HG03135 (cell line): Measurements from ENCODE around the gene PRDM8.
"Not testable (repeated sequence)": the region's sequence is repeated elsewhere in the genome, so short reads cannot be mapped to it uniquely, and the experiment has no call there.

Experiments
- ATAC-seq: cut with Tn5 transposase; IDR thresholded peaks from one replicate; pipeline ENCODE4 v1.9.1; 2021; ENCODE audit warnings: mild to moderate bottlenecking, moderate library complexity; ENCODE audit not compliant: unreplicated experiment

The PRDM8 gene

DNA sequence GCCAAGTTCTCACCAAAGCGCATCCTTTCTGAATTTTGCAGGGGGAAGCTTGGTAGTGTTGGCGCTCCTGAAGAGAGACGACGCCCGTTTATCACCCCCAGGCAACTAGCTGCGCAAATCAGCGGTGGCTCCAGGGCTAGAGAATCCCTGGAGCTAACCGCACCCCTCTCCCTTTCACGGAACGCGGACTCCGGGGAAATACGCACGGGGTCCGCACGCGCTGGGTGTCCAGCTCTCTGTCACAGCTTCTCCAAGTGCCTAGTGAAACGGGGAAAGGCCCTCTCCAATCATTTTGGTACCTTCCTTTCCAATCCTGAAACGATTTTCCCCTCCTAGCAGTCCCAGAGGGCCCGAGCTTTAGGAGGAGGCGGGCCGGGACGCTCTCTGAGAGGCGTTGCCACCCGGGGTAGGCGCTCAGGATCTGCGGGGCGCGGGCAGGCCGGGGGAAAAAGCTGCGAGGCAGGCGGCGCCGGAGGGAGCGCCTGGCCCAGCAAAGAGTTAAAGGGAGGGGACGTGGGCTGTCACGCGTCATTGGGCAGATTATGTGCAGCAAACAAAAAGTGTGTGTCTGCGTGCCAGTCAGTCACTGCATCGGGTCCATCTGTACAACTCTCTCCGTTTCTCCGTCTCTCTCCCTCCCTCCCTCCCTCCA is at the start of gene PRDM8:
PRDM8 (plus strand) TSS at position 582 of the 652 bp plus-strand sequence. CDS start 2,578 bp downstream, outside the sequence.
- ATAC-seq = no peak

- ATAC-seq = no peak
Observed at GRCh38 chr4:80150387-80151180, 46.7 kb upstream of the PRDM8 start.

- no peak for ATAC-seq
Observed at GRCh38 chr4:80151981-80152380, 45.3 kb upstream of the PRDM8 start.

- no peak for ATAC-seq
Observed at GRCh38 chr4:80153874-80154544, 43.3 kb upstream of the PRDM8 start.

- ATAC-seq = no peak
Observed at GRCh38 chr4:80154545-80154933, 42.8 kb upstream of the PRDM8 start.

DNA sequence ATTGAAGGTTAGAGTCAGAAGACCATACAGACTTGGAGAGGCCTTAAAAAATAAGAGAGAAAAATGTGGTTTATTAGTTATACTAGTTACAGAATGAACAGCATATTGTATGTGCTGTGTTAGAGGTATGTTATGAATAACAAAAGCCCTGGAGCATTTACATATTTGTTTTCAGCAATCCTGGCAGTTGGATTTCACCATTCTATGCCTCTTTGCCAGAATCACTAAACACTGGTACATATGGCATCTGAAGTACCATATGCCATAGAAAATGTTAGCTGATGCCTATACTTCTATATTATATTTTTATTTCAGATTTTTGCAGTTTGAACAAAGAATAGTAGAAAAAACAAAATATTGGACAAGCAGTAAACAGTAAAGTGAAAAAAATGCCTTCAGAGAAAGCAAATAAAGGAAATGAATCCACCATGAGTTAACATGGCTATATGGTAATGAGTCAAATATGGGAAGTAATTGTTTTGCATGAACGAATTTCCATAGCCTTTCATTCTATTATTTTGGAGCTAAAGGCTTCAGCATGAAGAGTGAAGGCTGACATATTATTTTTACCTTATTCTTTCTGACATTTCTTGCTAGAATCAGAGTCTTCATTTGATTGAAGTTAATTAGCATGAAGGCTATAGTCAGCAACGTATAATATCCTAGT is 41.9 kb upstream of the PRDM8 start:
- no peak for ATAC-seq

GRCh38 chr4:80156410-80156809 is 40.9 kb upstream of the PRDM8 start:
- ATAC-seq = no peak

GRCh38 chr4:80161413-80162058 is 35.8 kb upstream of the PRDM8 start:
- no peak for ATAC-seq

DNA sequence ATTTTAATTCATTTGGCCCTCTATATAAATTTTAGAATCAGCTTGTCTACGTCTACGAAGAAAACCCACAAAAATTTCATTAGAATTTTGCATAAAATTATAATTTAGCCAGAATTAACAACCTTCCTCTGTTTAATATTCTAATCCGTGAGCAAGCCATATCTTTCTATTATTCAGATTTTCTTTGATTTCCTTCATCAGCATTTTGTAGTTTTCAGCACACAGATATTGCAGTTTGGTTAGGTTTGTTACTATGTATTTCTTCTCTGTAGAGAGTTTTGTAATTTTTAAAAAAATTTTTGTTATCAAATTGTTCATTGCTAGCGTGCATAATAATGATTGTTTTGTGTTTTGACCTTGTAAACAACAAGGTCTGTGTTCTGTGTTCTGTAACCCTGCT is 34.9 kb upstream of the PRDM8 start:
- no peak for ATAC-seq

DNA sequence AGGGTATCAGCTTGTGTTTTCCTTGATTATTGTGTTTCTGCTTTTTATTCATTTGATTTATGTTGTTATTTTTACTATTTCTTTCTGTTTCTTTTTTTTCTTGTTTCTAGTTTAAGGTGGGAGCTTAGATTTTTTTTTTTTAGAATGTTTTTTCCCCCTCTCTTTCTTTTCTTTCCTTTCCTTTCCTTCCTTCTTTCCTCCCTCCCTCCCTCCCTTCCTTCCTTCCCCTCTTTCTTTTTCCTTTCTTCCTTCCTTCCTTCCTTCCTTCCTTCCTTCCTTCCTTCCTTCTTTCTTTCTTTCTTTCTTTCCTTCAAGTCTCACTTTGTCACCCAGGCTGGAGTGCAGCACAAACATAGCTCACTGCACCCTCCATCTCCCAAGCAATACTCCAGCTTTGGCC is 31.4 kb upstream of the PRDM8 start:
- ATAC-seq = no peak

DNA sequence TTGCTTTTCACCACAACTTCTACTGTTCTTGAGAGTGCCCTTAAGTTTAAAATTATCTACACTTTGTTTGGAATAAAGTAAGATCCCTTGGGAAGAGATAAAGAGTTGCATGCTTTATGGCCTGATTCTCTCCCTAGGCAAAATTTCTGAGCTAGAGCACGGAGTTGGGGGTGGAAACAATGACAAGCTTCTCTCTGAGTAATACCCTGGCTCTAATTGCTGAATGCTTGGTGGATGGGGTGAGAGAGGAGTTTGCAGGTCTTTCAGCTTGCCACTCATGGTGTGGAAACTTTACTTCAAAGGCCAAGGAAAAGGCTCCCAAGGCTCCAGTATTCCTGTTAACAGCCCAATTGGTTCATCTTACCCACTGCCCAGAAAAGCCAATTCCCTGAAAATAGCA is 26.1 kb upstream of the PRDM8 start:
- no peak for ATAC-seq

- ATAC-seq = no peak
Observed at GRCh38 chr4:80171656-80172055, 25.6 kb upstream of the PRDM8 start.

DNA sequence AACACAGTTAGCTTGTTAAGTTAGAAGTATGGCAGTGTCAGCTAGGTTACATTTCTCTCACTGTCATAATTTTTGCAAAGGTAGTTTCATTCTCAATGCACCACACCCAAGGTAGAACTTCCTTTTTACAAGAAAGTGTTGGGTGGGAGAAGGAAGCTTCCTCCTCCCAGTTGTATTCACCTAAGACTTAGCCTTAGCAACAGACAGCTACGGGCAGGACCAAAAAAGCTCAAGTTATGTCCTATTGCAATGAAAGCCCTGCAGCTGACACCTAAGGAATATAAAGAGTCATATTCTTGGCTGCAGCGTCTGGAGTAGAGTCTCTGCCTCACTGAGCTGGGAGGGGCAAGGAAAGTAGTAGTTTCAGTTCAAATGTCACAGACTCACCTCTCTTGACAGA is 25.1 kb upstream of the PRDM8 start:
- no peak for ATAC-seq

DNA sequence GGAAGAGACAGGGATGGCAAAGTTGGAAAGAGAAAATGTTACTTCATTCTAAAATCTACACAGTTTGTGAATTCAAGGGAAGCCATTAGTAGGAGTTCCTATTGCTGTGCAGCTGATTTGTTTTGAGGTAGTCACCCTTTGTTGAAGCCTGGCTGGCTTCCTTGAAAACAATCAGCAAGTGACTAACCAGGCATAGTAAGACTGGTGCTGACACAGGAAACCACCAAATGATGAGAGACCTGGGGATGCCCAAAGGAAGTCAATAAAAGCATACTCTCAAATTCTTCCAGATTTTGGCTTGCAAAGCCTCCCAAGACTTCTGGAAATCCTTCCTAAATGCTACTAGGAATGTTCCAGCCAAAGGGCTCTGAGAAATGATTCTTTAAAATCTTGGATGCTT is 23.9 kb upstream of the PRDM8 start:
- peak; percentile 84 for ATAC-seq

- no peak for ATAC-seq
Observed at GRCh38 chr4:80173841-80174240, 23.5 kb upstream of the PRDM8 start.

DNA sequence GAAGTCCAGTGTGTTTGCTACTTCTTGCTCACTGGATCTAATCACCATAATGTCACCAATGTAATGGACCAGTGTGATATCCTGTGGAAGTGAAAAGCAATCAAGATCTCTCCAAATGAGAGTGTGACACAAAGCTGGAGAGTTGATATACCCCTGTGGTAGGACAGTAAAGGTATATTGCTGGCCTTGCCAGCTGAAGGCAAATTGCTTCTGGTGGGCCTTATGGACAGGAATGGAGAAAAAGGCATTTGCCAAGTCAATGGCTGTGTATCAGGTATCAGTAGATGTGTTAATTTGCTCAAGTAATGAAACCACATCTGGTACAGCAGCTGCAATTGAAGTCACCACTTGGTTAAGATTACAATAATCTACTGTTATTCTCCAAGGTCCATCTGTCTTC is 19.5 kb upstream of the PRDM8 start:
- ATAC-seq = not testable (repeated sequence)

- no peak for ATAC-seq
Observed at GRCh38 chr4:80178964-80179363, 18.3 kb upstream of the PRDM8 start.

GRCh38 chr4:80179637-80180161 is 17.6 kb upstream of the PRDM8 start:
- ATAC-seq = no peak

DNA sequence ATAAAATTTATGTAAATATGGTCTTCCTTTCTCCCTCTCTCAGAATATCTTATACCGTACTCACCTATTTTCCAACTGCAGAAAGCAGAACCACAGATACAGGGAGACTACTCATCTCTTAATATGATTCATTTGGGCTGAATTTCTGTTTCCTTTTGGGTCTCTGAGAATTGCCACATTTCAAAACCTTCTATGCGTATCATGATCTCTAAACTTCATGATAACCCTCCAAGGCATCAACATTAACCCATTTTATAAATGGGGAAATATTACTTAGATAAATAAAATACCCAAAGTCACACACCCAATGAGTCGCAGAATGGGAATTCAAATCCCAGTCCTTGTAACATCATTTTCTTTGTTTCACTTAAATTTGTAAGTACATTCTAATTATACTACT is 16.6 kb upstream of the PRDM8 start:
- ATAC-seq = no peak

DNA sequence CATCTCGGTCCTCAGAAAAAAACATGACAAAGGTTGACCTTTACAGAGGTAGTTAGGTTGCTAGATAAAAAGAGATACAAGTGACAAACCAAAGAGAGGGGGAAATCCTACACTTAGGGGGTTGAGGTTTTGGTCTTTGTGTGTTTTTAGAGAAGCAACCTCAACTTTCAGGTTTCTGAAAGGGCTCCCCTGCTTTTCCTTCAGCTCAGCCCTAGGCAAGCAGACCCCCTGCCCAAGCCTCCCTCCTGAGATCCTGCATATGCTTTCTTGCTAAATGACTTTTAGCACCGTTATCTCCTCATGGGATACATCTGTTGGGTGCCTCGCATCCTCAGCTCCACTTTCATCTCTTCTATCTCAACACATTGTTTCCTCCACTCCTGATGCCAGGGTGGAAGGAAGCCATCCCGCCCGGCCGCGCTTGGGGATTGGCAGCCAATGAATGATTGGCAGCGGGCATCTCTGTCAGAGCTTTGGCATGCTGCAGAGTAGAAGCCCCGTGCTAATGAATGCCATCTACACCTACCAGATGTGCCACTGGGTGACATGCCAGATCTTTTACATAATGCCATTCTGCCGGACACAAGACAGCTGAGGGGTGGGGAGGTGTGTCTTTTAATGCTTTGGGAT is 15.0 kb upstream of the PRDM8 start:
- no peak for ATAC-seq
